Testis (tissue), 2 donors: ENCODE measurements around the gene FAM50B.

ENCODE experiments used
- CTCF ChIP-seq, 3 experiments: fragments of 450-650 bp in 2 of 3; fragments of 200-600 bp in 1 of 3; sonication (generic) in 1 of 3; IDR thresholded peaks; one replicate each; pipeline ENCODE4 v1.5.1; 2016 to 2019; ENCODE audit warnings: antibody characterized with exemption in 3 of 3, mild to moderate bottlenecking in 2 of 3, moderate library complexity in 1 of 3
- POLR2A ChIP-seq: fragments of 450-650 bp; IDR thresholded peaks from one replicate; pipeline ENCODE4 v1.6.1; 2017; ENCODE audit warnings: antibody characterized with exemption, mild to moderate bottlenecking, moderate library complexity

- TF ChIP-seq CTCF (IDR thresholded peaks at IDR 0.05) = no peak
- no peak for TF ChIP-seq POLR2A
Measured at GRCh38 chr6:3808759-3809514, 40.2 kb upstream of the FAM50B start.
